Measurements from ENCODE around the gene DUOXA2. TPM values are rescaled to one million over a fixed set of nuclear protein-coding genes. Genes with fewer than 3 reads are reported as not detected.

Gene DUOXA2
- total RNA-seq, 1 donor from 2014 or later = 10.4 TPM

GRCh38 chr15:45136378-45136764, 22.2 kb downstream of the DUOXA2 start:
- ATAC-seq = no peak

- ATAC-seq = no peak
These were observed 23.6 kb downstream of the DUOXA2 start for GRCh38 chr15:45137703-45138102.

GRCh38 chr15:45138814-45139765, 25.0 kb downstream of the DUOXA2 start:
- ATAC-seq = no peak

- ATAC-seq = no peak
These were observed 25.6 kb downstream of the DUOXA2 start for GRCh38 chr15:45139770-45140169.

GRCh38 chr15:45140557-45141250, 26.6 kb downstream of the DUOXA2 start:
- ATAC-seq = no peak

GRCh38 chr15:45141386-45141785, 27.3 kb downstream of the DUOXA2 start:
- ATAC-seq = no peak

GRCh38 chr15:45143056-45143455, 28.9 kb downstream of the DUOXA2 start:
- no peak for ATAC-seq

- ATAC-seq = no peak
These were observed 29.8 kb downstream of the DUOXA2 start for GRCh38 chr15:45143946-45144345.

- ATAC-seq = no peak
These were observed 30.6 kb downstream of the DUOXA2 start for GRCh38 chr15:45144775-45145174.

GRCh38 chr15:45146405-45146804, 32.3 kb downstream of the DUOXA2 start:
- ATAC-seq = peak; percentile 81

GRCh38 chr15:45147606-45148005, 33.5 kb downstream of the DUOXA2 start:
- no peak for ATAC-seq

GRCh38 chr15:45148076-45149059, 34.2 kb downstream of the DUOXA2 start:
- peak; percentile 47 for ATAC-seq

GRCh38 chr15:45149060-45149459, 34.9 kb downstream of the DUOXA2 start:
- ATAC-seq = no peak

- no peak for ATAC-seq
These were observed 36.4 kb downstream of the DUOXA2 start for GRCh38 chr15:45150481-45150880.

- ATAC-seq = no peak
These were observed 36.9 kb downstream of the DUOXA2 start for GRCh38 chr15:45150997-45151396.

- ATAC-seq = no peak
These were observed 38.1 kb downstream of the DUOXA2 start for GRCh38 chr15:45151998-45152828.

- ATAC-seq = no peak
These were observed 41.6 kb downstream of the DUOXA2 start for GRCh38 chr15:45155739-45156138.

- peak; percentile 51 for ATAC-seq
These were observed 42.8 kb downstream of the DUOXA2 start for GRCh38 chr15:45156744-45157455.

GRCh38 chr15:45157974-45158373, 43.8 kb downstream of the DUOXA2 start:
- peak; percentile 75 for ATAC-seq

GRCh38 chr15:45161666-45162065, 47.5 kb downstream of the DUOXA2 start:
- no peak for ATAC-seq

All from esophagus mucosa (tissue), 1 donor.